GM21576 (cell line): Measurements from ENCODE around the gene NUS1.
"Not testable (repeated sequence)": the region's sequence is repeated elsewhere in the genome, so short reads cannot be mapped to it uniquely, and the experiment has no call there.

Experiments
- ATAC-seq: cut with Tn5 transposase; IDR thresholded peaks from one replicate; pipeline ENCODE4 v1.9.1; 2021; ENCODE audit warnings: mild to moderate bottlenecking, moderate library complexity; ENCODE audit not compliant: unreplicated experiment

Gene NUS1

DNA sequence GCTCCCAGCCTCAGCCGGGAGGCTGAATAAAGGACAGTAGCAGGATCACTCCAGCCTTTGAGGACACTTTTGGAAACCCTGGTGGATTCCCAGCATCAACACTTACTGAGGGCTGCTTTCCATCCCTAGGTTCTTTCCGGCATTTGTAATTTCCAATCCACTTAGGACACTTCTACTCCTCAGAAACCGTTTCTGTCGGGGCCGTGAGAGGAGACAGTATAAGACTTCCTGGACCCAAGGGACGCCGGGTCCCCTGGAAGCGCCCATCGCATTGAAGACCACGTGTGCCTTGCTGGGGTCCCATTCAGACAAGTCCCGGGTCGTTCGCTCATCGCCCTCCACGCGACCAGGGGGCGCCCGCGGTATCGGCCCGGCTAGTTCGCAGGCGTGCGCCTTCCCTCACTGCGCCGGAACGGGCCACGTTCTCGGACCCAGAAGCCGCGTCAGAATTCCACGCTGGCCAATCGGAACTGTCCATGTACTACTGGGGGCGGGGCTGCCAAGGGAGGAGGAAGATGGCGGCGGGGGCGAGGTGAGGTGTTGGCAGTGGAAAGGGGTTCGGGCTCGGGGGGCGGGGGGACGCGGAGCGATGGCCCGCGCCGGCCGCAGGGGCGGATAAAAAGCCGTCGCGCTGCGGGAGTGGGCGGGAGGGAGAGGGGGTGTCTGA, at the start of gene NUS1:
Gene NUS1, plus strand, starts transcription at position 479 of the 667 bp plus-strand sequence. CDS start 202 bp downstream, outside the sequence.
- ATAC-seq: peak; percentile 98

DNA sequence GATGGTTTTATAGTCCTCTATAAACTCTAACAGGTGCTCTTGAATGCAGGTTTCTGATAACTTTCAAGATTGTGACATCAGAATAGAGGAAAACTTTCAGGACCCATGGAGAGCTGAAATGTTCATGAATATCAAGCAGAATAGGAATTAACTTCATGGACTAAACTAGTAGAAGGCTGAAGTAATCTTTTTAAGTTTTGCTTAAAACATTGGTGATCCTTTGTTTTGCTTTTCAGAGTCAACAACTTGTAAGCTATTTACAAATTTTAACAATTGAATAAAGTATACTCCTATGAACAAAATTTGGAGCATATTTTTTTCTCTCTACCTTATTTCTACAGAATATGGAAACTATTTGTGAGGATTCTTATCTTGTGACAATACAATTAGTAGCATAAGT, 47.7 kb upstream of the NUS1 start:
- ATAC-seq: no peak

DNA sequence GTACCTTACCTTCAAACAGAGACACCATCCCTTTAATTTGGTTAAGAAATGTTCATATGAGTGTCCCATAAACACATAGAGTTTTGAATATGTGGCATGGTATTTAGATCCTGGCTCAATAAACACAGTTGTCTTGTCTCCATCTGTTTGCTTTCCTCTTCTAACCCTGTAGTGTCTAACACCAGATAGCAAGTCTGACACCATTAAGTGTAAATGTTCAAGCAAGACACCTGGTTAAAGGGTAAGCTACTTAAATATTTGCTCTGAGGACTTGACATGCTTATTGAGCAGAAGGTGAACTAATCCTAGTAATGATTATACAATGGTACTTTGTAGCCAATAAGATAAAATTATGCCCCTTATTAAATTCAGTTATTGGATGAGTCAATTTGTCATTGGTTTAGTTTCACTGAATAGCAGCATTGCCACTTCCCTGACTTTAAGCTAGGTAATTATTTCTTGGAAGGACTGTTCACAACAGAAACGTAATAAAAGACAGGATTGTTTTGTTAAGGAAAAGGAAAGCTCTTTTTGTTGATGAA, 46.1 kb upstream of the NUS1 start:
- no peak for ATAC-seq

DNA sequence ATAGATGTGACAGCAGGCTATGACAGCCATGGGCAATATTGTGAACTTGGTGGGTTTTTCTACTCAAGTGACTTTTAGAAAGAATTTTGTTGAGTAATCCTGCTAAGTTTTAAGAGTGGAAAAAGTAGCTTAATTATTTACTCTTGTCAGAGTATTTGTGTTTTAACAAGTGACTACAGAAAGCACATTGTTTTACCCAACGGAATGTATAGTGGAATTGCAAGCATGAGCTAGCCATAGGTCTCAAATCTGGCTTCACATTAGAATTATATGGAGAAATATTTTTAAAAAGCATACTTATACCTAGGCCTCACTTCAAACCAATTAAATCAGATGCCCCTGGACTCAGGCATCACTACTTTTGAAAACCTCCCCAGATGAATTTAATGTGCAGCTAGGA, 37.5 kb upstream of the NUS1 start:
- no peak for ATAC-seq

DNA sequence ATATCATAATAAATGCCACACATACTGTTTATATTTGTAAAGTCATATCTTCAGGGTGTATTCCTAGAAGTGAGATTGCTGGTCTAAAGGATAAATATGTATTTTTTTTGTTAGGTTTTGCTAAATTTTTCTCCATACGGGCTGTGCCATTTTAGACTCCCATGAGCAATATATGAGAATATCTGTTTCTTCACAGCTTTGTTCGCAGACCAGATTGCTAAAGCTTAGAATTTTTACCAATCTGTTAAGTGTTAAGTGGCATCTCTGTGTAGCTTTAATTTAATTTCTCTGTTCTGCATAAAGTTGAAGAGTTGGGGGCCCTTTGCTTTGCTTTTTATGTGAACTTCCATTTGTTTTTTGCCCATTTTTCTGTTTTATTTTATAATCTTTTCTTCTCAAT, 32.3 kb upstream of the NUS1 start:
- no peak for ATAC-seq

DNA sequence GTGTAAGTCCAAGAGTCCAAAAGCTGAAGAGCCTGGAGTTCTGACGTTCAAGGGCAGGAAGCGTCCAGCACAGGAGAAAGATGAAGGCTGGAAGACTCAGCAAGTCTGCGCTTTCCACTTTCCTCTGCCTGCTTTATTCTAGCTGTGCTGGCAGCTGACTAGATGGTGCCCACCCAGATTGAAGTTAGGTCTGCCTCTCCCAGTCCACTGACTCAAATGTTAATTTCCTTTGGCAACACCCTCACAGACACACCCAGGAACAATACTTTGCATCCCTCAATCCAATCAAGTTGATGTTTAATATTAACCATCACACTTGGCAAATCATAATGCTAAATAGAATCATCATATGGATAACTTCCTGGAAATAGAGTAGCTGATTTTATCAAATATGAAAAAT, 23.3 kb upstream of the NUS1 start:
- not testable (repeated sequence) for ATAC-seq

DNA sequence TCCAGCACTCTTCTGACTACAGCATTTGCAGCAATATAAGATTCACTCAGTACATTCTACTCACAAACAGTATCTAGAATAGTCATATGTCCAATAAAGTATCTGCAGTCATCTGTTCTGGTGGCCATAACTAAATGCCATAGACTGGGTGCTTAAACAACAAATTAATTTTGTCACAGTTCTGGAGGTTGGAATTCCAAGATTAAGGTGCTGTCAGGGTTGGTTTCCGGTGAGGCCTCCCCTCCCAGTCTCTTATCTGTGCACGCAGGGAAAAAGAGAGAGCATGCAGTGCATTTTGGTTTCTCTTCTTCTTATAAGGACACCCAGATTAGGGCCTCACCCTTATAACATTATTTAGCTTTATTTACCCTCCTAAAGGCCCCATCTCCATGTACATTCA, 21.3 kb upstream of the NUS1 start:
- no peak for ATAC-seq

DNA sequence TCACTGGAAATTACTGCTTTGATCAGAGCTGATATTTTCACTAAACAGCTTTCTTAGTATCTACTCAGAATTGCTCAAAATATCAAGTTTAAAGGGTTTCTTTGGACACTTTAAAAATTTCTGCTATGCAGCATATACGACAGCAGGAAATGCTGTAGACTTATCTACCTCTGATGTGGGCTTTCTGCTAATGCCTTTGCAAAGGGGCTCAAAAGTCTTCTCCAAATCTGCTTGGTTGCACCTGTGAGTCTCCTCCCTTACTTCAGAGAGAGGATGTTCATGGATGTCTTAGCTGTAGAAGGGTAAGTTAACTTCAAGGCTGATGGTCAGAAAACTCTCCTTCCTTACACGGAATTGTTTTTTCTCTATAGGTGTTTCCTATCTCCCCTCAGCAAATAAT, 19.9 kb upstream of the NUS1 start:
- no peak for ATAC-seq

DNA sequence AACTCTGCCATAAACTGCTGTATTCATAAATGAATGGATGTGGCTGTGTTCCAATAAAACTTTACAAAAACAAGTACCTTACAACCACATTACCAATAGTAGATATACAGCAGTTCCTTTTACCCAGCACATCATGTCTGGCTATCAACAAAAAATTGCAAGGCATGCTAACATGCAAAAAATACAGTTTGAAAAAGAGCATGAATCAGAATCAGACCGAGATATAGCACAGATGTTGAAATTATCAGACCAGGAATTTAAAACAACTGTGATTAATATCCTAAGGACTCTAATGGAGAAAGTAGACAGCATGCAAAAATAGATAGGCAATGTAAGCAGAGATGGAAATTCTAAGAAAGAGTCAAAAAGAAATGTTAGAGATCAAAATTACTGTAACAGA, 8.4 kb upstream of the NUS1 start:
- no peak for ATAC-seq

DNA sequence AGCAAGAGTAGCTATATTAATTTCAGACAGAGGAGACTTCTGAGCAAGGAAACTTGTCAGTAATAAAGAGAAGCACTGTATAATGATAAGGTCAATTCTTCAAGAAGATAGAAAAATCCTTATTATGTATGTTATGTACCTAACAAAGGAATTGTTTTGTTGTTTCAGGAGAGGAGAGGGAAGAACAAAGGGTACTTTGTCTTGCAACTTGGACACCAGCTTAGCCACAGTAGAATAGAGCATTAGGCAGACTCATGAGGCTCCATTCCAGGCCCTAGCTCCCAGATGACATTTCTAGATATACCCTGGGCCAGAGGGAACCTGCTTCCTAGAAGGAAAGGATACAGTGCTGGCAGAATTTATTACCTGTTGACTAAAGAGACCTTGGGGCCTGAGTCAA, 6.5 kb upstream of the NUS1 start:
- no peak for ATAC-seq

DNA sequence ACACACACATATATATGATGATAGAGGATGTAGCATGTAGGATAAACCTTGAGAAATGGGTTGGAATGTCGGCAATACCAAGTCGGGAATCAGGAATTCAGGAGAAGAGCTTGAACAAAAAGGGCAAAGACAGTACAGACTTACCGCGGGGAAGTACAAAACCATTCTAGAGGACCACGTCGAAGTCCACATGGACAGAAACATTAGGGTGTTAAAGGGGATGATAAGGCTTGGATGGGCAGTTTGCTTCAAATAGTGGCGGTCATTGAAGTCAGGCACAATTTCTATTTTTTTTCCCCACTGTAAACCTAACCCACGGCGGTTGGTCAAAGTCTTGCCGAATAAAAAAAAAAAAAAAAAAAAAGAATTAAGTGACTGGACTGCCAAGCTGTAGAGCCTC, 766 bp upstream of the NUS1 start:
- no peak for ATAC-seq

DNA sequence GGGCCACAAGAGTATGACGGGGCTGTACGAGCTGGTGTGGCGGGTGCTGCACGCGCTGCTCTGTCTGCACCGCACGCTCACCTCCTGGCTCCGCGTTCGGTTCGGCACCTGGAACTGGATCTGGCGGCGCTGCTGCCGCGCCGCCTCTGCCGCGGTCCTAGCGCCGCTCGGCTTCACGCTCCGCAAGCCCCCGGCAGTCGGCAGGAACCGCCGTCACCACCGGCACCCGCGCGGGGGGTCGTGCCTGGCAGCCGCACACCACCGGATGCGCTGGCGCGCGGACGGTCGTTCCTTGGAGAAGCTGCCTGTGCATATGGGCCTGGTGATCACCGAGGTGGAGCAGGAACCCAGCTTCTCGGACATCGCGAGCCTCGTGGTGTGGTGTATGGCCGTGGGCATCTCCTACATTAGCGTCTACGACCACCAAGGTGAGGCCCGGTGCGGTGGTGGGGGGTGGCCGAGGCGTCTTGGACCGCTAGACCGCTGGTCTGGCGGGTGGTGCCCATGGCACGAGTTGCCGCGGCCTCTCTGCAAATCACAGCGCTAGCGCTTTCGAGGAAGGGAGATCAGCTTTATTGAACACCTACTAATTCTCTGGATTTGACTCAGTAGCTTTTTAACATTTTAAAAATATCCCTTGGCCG, 511 bp downstream of the NUS1 start:
- peak; percentile 16 for ATAC-seq

DNA sequence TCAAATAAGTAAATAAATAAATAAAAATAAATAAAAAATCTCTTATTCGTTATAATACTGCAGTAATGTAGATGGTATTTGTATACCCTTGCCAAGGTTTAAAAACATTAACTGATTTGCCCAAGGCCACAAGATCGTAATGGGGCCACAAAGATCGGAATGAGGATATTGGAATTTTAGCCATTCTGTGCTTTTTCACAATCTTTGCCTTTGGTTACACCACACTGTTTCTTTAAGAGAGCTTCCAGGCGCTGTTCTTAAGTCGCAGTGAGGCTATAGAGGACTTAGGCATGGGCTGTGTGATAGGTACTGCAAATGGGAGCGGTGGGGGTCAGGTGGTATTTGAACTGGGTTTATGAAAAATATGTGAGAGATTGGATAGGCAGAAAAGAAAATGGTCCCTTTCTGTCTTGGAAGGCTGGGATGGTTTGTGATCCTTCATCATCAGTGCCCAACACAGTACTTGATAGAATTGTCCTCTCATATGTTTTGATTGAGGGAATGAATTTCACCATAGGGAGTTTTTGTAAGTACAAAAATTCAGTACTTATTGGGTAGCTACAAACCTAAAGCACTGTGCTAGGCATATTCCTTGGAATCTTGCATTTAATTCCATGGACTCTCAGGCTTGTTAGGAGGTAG, 1.4 kb downstream of the NUS1 start:
- ATAC-seq: no peak

DNA sequence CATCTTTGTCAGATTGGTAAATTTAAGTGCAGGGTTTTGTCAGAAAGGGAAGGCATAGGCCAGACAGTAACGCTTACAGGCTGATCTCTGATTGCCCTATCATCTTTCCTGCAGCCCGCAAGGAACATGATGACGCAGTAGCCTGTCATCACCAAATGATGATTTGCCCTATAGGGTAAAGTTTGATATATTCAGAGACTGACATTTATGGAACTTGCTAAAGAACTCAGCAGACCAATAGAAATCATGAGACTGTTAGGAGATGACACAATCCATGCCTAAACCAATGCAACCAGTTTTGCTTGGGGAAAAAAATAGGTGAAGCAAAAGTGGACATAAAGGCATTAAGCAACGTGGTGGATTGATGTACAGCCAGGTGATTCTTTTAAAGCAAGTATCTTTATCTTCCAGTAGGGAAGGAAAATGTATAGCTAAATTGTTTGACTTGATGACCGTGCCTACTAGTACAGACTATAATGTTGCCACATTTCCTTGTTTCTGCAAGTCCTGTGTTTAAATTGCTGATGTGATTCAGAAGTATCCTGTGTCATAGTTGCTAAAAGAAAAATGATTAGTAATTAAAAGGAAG, 2.4 kb downstream of the NUS1 start:
- ATAC-seq: no peak

DNA sequence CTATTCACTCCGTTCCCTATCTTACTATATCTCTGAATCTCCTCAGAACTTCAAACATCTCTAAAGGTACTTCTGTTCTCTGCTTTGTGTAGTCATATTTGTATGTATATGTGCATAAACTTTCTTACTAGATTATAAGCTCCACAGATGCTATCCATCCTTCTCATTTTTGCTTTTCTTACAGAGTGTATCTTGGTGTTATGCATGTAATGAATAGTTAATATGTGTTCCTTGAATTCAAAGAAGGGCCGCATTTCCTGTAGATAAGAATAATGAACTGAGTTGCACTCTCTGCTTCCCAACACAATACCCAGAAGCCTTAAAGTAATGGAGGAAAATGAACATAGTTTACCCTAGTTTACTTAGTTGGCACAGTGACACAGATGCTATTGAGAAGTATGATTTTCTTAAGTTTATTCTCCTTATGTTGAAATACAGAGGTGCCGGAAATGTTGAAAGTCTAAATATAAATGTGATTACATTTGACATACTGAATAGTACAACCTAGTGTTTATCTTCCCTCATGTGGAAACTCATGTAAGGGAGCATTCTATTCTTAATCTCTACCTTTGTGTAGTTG, 6.0 kb downstream of the NUS1 start:
- ATAC-seq: no peak

DNA sequence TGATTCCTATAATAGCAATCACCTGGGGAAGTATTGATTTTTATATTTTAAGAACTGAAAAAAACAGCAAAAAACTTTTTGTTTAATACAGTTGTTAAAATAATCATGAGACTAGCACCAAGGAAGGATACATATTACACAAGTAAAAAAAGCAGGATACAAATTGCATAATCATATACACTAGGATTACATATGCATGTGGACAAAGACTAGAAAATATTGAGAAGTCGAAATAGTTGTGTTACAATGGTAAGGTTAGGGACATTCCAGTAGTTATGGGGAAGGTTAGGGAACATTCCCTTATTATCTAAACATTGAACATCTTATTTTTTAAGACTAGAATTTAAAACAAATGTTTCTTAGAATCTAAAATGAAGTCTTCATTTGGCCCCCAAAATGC, 9.5 kb downstream of the NUS1 start:
- no peak for ATAC-seq

DNA sequence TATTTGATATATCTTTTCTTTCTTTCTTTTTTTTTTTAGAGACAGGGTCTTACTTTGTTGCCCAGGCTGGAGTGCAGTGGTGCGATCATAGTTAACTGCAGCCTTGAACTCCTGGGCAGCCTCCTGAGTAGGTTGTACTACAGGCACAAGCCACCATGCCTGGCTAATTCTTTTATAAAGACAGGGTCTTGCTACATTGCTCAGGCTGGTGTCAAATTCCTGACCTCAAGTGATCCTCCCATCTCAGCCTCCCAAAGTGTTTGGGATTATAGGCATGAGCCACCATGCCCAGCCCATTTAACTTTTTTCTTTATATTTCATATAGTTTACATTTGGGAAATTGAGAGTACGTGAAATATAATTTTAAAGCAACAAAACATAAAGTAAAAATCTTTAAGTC, 10.1 kb downstream of the NUS1 start:
- no peak for ATAC-seq

DNA sequence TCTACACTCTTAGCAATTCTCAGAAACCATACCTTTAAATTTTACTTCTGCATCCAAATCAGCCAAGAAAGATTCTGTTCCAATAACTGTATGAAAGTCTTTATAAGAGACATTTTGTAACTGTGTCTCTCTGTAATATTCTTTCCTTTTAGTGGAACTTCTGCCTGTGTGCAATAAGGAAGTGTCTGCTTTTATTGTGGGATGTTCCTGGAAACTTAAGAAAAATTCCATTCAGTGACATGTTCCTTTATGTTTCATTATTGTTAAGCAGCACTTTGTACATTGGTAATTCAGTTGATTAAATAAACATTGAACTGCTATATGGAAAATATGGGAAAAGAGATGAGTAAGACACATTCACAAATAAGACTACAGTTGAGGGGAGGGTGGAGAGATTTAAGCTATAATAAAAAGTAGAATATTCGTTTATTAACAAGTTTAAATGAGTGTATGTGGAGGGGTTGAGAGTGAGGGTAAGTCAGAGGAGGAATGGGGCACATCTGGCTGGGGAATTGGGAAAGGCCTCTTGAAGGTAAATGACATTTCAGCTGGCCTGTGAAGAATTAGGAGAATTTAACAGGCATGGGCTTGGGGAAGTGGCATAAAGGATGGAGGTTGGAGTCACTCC, 11.9 kb downstream of the NUS1 start:
- ATAC-seq: no peak

DNA sequence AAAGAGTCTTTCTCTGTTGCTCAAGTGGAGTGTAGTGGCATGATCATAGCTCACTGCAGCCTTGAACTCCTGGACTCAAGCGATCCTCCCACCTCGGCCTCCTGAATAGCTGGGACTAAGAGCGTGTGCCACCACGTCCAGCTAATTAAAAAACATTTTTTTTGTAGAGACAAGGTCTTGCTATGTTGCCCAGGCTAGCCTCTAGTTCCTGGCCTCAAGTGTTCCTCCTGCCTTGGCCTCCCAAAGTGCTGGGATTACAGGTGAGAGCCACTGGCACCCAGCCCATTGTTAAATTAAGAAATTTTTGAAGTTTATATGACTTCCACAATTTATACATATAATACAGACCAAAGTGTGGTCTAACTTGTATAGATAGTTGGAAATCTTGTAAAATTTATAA, 14.3 kb downstream of the NUS1 start:
- ATAC-seq: not testable (repeated sequence)

DNA sequence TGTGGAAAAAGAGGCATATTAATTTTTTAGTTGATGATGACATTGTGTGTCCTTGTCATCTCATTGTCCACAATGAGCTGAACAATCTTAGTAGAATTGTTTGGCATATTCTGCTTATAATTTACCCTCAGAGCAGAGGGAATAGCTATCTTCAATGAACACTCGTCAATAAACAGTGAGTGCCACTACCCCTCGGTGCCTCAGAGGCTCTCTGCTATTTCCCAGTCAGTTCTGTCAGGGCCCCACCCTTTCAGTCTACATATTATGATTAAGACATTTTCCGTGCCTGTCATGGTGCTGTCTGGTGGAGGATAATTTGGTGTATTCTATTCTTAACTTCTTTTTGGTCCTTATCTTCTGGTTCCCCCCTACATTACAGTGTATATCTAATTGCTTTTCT, 31.2 kb downstream of the NUS1 start:
- no peak for ATAC-seq

DNA sequence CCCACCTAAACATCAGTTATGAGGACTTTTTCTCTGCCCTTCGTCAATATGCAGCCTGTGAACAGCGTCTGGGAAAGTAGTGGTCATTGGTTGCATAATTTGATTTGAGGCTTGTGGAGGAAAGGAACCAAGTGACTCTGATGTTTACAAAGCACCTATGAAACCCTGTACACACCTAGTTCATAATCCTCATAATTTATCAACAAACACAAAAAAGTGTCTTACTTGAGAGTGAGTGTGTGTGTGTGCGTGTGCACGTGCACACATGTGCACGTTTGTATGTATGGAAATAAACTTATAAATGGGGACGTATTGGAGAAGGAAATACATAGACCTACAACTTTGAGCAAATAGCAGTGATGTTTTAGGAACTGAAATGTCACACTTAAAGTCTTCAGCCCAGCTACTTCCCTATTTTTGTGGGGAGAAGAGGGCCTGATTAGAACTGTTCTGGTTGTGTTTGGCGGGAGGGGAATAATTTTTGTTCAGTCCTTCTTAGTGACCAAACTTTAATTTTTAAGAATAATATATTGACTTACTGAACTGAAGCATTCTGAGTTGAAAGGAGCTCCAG, 31.8 kb downstream of the NUS1 start:
- ATAC-seq: not testable (repeated sequence)
